Activated T-helper 17 cell treated with anti-CD3 and anti-CD28 coated beads, Interleukin-2, amount 50 U/mL, for 72 hours (primary cell): ENCODE results near the gene FBXW4. TPM values are rescaled to one million over a fixed set of nuclear protein-coding genes. Genes with fewer than 3 reads are reported as not detected.

Experiments used
- ATAC-seq: fragments of 150-1000 bp; cut with Tn5 transposase; replicated peaks from 2 replicates; pipeline ENCODE4 v1.10.0; 2021; ENCODE audit warnings: mild to moderate bottlenecking, moderate library complexity
- H3K27ac Mint-ChIP-seq: one replicate; pipeline ENCODE4 v1.8.0; 2022; ENCODE audit warnings: mixed read lengths
- H3K27me3 Mint-ChIP-seq: one replicate; pipeline ENCODE4 v1.8.0; 2022; ENCODE audit warnings: mixed read lengths
- H3K36me3 Mint-ChIP-seq: one replicate; pipeline ENCODE4 v1.8.0; 2022; ENCODE audit warnings: low read depth, mild to moderate bottlenecking, mixed read lengths
- H3K4me1 Mint-ChIP-seq: one replicate; pipeline ENCODE4 v1.8.0; 2022; ENCODE audit warnings: mixed read lengths
- H3K4me3 Mint-ChIP-seq: one replicate; pipeline ENCODE4 v1.8.0; 2022; ENCODE audit warnings: mild to moderate bottlenecking, mixed read lengths
- H3K9me3 Mint-ChIP-seq: one replicate; pipeline ENCODE4 v1.8.0; 2022; ENCODE audit warnings: mixed read lengths
- total RNA-seq, 2 donors: library from RNA; stranded (reverse); gene quantifications; one replicate each; pipeline ENCODE4 v1.2.3, GENCODE V29; 2022

The FBXW4 gene
- total RNA-seq, 2 donors from 2014 or later = 37.1 to 41.6 TPM

DNA sequence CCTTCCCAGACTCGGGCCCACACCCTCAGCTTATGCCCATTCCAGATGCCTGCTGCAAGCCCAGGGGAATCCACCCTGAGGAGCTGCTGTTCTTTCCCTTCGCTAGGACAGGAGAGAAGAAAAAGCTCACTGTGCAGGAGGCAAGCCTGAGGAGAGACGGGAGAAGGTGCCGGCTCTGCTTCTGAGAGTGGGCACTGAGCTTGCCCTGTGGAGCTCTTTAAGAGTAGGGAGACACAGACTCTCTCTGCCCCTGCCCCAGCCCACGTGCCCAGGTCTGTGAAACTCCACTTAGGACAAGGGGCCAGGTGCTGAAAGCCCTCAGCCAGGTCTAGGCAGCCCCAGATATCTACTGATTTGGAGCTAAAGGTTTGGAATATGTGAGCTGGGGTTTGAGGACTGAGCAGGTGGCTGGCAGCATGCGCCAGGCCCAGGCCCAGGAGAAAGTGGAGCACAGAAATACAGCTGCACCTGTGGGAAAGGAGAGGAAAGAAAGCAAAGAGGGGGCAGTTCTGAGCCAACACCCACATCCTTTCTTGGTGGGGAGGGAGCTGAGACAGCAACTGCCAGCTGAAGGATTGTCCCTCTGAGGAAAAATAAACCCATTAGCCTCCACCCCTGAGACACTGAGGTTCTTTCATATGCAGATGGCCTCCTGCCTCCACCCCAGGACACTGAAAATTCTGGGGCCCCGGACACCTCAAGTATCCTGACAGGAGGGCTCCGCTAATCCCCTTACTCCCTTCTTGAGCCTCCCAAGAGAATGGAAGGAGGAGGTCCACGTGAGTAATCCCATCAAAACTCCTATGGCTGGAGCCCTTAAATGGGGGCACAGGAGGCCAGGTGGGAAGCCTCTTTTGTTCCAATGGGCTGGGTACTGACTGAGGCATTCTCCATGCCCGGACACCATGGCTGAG lies 114.2 kb downstream of the FBXW4 start:
- Mint-ChIP-seq H3K4me1 (no peaks in the 10 kb centered on the region), H3K36me3 (peaks cover 53% of the 10 kb centered on the region)
- ATAC-seq = no peak

DNA sequence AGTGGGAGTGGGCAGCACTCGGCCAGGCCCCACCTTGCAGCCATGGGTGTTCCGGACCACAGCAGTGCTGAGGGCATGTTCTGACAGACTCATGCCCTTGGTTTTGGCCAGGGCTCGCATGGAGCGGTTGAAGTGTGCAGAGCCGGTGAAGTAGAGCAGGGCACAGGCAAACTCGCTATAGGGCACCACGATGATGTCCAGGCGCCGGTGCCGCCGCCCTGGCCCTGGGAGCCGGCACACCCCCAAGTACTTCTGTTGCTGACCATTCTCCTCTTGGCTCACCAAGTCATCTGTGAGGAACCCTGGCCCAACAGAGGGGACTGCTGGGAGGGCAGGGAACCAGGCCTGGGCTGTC lies 115.5 kb downstream of the FBXW4 start:
- no peaks in the 10 kb centered on the region for H3K4me1 Mint-ChIP-seq
- no peak for ATAC-seq

More for the DNA sequence above, 114.2 kb downstream of the FBXW4 start:
- H3K27ac Mint-ChIP-seq = no peak overlapping the region
- H3K4me3 Mint-ChIP-seq = no peak overlapping the region
- no peaks in the 10 kb centered on the region for H3K9me3 Mint-ChIP-seq
- H3K27me3 Mint-ChIP-seq = no peaks in the 10 kb centered on the region

DNA sequence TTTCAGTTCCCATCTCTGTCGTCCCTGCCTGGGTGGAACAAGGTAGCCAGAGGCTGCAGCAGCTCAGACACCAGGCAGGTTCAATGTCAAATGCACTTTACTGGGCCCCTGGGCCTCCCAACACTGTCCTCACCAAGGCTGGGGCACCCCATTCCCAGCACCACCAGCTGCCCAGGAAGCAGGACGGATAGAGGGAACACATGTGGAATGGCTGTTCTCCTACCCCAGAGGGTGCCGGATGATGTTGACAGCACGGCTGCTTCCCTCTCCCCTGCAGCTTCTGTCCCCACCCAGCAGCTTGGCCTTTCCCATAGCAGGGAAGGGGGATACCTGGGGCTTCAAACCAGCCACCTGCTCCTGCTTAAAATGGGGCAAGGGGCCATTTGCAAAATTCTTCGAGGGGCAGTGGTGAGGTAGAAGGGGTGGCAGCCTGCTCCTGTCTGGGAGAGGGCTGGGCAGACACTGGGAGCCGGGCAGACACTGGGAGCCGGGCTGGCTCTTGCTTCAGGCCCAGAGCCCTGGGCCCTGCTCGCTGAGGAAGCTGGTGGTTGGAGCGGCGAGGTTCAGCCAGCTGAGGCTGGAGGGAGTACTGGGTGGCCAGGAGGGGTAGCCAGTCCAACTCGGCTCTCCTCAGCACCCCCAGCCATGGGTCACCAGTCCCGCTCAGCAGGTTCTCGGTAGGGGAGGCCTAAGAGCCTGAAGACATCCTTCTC lies 116.0 kb downstream of the FBXW4 start:
- H3K4me3 Mint-ChIP-seq = no peak overlapping the region
- H3K27ac Mint-ChIP-seq = no peak overlapping the region
- peaks cover 38% of the 10 kb centered on the region for H3K36me3 Mint-ChIP-seq
- no peaks in the 10 kb centered on the region for H3K9me3 Mint-ChIP-seq
- H3K4me1 Mint-ChIP-seq = no peaks in the 10 kb centered on the region
- no peaks in the 10 kb centered on the region for H3K27me3 Mint-ChIP-seq
- ATAC-seq = no peak

More for the DNA sequence above, 115.5 kb downstream of the FBXW4 start:
- no peak overlapping the region for H3K4me3 Mint-ChIP-seq
- peaks cover 43% of the 10 kb centered on the region for H3K36me3 Mint-ChIP-seq
- H3K27ac Mint-ChIP-seq = no peak overlapping the region
- H3K9me3 Mint-ChIP-seq = no peaks in the 10 kb centered on the region
- no peaks in the 10 kb centered on the region for H3K27me3 Mint-ChIP-seq

DNA sequence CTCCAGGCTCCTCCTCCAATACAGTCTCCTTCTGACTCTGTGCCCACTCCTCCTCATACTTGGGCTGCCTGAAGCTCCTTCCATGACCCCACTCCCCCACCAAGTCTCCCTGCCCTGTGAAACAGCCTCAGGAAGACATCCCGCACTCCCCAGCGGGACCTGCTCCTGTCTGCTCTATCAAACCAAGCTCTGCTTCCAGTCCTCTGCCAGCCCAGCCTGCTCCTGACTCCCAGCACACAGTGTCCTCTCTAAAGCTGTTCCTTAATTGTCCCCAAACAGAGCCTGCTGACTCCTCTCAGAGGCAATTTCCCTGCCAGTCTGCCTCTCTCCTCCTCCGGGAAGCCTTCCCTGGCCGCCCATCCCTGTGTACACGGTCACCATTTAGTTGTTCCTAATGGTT lies 116.8 kb downstream of the FBXW4 start:
- ATAC-seq = no peak

DNA sequence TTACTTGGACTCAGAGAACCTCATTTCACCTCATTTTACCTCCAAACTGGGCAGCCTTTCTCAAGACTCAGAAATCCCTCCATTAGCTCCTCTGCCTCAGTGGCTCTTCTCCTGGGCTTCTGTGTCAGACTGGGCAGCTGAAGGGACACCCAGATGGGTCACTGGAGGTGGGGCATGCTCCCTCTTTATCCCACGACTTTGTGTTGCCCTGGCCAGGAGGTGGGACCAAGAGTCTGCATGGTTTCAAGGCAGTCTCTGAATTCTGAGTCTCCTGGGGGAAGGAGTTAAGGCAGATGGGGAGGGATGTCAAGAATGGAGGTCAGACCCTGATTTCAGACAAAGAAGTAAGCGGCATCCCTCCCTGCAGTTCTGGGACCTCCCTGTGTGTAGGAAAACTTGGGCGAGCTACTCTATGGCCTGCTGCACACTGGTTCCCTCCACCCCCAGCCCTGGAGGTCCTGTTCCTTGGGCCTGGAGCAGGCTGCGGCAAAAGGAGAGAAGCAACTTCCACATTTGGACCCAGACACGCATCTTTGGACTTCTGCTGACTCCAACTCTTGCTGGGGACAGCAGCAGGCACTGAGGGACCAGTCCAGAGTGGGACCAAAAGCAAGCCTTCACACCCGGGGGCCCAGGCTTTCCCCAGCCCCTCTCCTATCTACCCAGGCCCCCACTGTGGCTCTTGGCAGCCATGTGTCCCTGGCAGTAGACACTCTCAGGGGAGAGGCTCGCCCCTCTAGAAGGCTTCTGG lies 117.7 kb downstream of the FBXW4 start:
- Mint-ChIP-seq H3K36me3 (peaks cover 24% of the 10 kb centered on the region), H3K4me3 (no peak overlapping the region), H3K9me3 (no peaks in the 10 kb centered on the region), H3K4me1 (no peaks in the 10 kb centered on the region), H3K27ac (peak overlapping the region; percentile 30), H3K27me3 (no peaks in the 10 kb centered on the region)
- ATAC-seq = no peak

More for the DNA sequence above, 116.8 kb downstream of the FBXW4 start:
- no peaks in the 10 kb centered on the region for H3K9me3 Mint-ChIP-seq
- no peaks in the 10 kb centered on the region for H3K27me3 Mint-ChIP-seq
- H3K4me3 Mint-ChIP-seq = no peak overlapping the region
- no peak overlapping the region for H3K27ac Mint-ChIP-seq
- H3K4me1 Mint-ChIP-seq = no peaks in the 10 kb centered on the region
- peaks cover 30% of the 10 kb centered on the region for H3K36me3 Mint-ChIP-seq

DNA sequence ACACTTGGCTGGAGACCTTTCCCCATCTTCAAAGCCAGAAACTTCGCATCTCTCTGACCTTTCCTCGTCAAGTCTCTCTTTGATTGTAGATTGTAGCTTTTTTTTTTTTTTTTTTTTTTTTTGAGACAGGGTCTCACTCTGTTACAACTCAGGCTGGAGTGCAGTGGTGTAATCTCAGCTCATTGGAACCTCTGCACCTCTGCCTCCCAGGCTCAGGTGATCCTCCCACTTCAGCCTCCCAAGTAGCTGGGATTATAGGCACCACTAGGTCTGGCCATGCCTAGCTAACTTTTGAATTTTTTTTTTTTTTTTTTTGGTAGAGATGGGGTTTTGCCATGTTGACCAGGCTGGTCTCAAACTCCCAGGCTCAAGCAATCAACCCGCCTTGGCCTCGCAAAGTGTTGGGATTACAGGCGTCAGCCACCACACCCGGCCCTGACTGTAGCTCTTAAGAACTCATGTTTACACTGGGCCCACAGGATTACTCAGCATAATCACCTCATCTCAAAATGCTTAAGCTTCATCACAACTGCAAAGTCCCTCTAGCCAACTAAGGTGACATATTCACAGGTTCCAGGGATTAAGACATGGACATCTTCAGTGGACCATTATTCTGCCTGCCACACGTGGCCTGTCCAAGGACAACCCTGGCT lies 118.6 kb downstream of the FBXW4 start:
- no peak overlapping the region for H3K27ac Mint-ChIP-seq
- H3K27me3 Mint-ChIP-seq = no peaks in the 10 kb centered on the region
- ATAC-seq = no peak
- no peaks in the 10 kb centered on the region for H3K9me3 Mint-ChIP-seq
- no peak overlapping the region for H3K4me3 Mint-ChIP-seq
- no peaks in the 10 kb centered on the region for H3K4me1 Mint-ChIP-seq
- H3K36me3 Mint-ChIP-seq = peaks cover 15% of the 10 kb centered on the region

DNA sequence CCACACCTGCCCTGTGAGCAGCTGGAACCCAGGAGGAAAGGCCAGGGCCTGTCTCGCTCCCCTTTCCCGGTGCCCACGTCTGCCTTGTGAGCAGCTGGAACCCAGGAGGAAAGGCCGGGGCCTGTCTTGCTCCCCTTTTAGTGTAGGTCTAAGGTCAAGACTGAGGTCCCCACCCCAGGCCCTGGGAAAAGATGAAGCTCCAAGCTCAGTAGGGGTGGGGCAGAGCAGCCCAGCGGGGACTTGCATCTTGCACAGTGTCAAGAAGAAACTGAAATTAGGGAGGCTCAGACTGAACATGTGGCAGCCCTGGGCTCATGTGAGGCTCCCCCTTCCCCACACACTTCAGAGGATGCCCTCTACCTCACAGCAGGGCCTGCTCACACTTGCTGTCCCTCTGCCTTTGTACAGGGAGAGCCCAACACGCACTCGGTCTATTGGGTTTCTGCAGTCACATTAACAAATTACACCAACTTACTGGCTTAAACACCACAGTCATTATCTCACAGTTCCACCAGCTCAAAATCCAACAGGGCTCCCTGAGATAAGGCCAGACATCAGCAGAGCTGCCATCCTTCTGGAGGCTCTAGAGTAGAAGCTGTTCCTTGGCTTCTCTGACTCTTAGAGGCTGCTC lies 119.3 kb downstream of the FBXW4 start:
- Mint-ChIP-seq H3K4me3 (no peak overlapping the region), H3K4me1 (no peaks in the 10 kb centered on the region), H3K36me3 (peaks cover 10% of the 10 kb centered on the region), H3K27me3 (no peaks in the 10 kb centered on the region), H3K27ac (no peak overlapping the region), H3K9me3 (no peaks in the 10 kb centered on the region)
- no peak for ATAC-seq

DNA sequence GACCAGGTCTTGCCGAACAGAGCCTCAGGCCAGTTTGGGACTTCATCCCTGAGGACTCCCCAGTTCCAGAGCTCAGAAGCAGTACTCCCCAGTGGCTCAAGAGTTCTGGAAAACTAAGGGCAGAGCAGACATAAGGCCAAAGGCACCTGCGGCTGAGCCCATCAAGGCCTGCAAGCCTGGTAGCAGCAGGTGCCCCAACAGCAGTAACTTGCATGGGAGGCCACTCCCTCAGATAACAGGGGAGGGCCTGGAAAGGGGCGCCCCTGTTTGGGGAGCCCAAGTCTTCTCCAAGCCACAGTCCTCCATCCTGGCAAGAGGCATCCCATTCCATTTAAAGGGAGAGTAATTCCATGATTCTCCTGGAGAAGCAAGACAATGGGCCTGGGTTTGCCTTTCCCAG lies 119.9 kb downstream of the FBXW4 start:
- Mint-ChIP-seq H3K36me3 (peaks cover 4% of the 10 kb centered on the region), H3K4me1 (no peaks in the 10 kb centered on the region), H3K27ac (no peak overlapping the region), H3K9me3 (no peaks in the 10 kb centered on the region), H3K27me3 (no peaks in the 10 kb centered on the region), H3K4me3 (no peak overlapping the region)
- no peak for ATAC-seq

DNA sequence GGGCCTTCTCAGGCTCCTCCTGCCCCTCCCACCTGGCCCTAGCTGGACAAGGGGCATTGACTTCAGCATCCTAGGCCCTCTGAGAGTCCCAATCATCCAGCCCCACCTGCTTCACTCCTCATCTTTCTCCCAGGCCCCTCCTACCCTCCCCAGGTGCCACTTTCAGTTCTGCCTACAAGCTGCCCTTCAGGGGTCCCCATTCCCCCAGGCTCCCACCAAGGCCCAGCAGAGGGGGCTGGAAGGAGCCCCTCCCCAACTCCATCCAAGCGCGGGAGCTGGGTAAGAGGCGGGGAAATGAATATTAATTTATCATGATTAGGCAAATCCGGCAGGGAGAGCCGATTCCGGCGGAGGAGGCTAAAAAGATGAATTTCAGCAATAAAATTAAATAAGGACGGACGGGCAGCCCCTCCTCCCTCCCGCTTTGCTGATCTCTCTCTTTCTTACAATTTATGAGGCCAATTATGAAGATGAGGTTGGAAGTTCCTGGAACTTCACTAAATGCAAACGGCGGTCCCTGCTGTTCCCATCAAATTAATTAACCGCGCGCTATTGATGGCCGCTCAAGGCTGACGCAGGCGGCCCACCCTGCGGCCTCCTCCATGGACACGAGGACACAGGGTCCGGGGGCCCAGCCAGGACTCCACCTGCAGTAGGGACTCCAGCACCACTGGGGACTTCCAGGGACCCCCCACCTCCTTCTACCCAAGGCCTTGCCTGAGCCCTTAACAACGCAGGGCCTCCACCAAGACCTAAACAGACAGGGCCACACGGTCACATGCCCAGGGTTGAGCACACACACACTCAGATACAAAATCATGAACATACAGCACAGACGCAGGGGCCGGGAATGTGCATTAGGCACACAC lies 120.9 kb downstream of the FBXW4 start:
- no peaks in the 10 kb centered on the region for H3K36me3 Mint-ChIP-seq
- peaks cover 5% of the 10 kb centered on the region for H3K27me3 Mint-ChIP-seq
- H3K9me3 Mint-ChIP-seq = no peaks in the 10 kb centered on the region

DNA sequence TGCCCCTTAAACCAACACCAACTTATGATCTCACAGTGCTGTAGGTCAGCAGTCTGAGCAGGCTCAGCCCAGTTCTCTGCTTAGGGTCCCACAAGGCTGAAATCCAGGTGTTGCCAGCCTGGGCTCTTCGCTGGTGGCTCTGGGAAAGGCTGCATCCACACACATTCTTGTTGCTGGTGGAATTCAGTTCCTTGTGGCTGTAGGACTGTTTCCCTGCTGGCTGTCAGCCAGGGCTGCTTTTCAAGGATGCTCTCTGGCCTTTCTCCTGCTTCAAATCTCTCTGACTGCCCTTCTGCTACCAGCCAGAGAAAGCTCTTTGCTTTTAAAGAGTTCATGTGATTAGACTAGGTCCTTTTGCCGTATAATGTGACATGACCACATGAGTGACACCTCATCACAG lies 122.2 kb downstream of the FBXW4 start:
- Mint-ChIP-seq H3K4me3 (no peak overlapping the region), H3K4me1 (no peaks in the 10 kb centered on the region), H3K36me3 (no peaks in the 10 kb centered on the region), H3K27ac (no peak overlapping the region), H3K27me3 (peaks cover 16% of the 10 kb centered on the region), H3K9me3 (no peaks in the 10 kb centered on the region)
- ATAC-seq = no peak

More for the DNA sequence above, 120.9 kb downstream of the FBXW4 start:
- no peaks in the 10 kb centered on the region for H3K4me1 Mint-ChIP-seq
- ATAC-seq = no peak
- no peak overlapping the region for H3K4me3 Mint-ChIP-seq
- H3K27ac Mint-ChIP-seq = no peak overlapping the region

DNA sequence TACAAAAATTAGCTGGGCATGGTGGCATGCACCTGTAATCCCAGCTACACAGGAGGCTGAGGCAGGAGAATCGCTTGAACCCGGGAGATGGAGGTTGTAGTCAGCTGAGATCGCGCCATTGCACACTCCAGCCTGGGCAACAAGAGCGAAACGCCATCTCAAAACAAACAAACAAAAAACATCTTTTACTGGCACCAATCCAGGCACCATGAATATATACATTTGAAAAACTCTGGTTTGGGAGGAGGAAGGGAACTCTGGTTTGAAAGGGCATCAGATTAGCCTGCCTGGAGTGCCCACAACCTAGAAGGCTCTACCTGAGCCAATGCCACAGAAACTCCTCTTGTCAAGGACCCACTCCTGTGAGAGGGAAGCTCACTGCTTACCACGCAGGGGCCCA lies 122.8 kb downstream of the FBXW4 start:
- no peaks in the 10 kb centered on the region for H3K36me3 Mint-ChIP-seq
- H3K27ac Mint-ChIP-seq = no peak overlapping the region
- H3K9me3 Mint-ChIP-seq = no peaks in the 10 kb centered on the region
- H3K4me1 Mint-ChIP-seq = peaks cover 3% of the 10 kb centered on the region
- peaks cover 22% of the 10 kb centered on the region for H3K27me3 Mint-ChIP-seq
- H3K4me3 Mint-ChIP-seq = no peak overlapping the region
- ATAC-seq = no peak

DNA sequence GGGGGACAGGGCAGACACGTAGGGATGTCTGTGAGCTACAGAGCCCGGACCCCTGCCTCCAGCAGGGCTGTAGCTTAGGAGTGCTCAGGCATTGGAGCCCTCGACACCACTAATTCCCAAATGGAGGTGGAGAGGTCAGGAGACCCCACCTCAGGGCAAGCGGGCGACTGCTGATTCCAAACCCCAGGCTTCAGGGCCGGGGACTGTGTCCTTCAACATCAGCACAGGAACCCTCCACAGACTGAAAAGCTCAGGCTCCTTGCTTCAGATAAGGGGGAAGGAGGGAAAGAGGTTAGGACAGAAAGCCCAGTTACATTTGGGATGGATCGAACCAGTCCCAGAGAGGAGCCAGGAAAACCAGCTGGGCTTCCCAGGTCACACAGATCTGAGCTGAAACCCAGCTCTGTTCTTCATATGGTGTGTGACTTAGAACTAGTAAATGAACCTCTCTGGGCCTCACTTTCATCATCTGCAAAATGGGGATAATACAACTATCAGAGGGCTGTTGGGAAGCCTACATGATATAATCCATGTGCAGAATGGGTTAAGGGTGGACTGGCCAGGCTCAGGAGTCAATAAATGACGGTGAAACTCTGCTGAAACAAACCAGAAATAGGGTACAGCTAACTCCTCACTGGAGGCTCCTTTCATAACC lies 123.6 kb downstream of the FBXW4 start:
- Mint-ChIP-seq H3K9me3 (no peaks in the 10 kb centered on the region), H3K4me1 (peaks cover 6% of the 10 kb centered on the region), H3K4me3 (no peak overlapping the region)

More for the DNA sequence above, 123.6 kb downstream of the FBXW4 start:
- peaks cover 27% of the 10 kb centered on the region for H3K27me3 Mint-ChIP-seq
- H3K27ac Mint-ChIP-seq = no peak overlapping the region
- H3K36me3 Mint-ChIP-seq = no peaks in the 10 kb centered on the region
- no peak for ATAC-seq
